Activated T-cell treated with anti-CD3 and anti-CD28 coated beads, Interleukin-2, amount 50 U/mL, for 1 hour (primary cell): ENCODE data around the gene TSSK6.
"Not testable (repeated sequence)": the region's sequence is repeated elsewhere in the genome, so short reads cannot be mapped to it uniquely, and the experiment has no call there.

Experiments
- DNase-seq: peaks from one replicate; pipeline ENCODE4 v3.0.0-alpha.2; 2020

Gene TSSK6

DNA sequence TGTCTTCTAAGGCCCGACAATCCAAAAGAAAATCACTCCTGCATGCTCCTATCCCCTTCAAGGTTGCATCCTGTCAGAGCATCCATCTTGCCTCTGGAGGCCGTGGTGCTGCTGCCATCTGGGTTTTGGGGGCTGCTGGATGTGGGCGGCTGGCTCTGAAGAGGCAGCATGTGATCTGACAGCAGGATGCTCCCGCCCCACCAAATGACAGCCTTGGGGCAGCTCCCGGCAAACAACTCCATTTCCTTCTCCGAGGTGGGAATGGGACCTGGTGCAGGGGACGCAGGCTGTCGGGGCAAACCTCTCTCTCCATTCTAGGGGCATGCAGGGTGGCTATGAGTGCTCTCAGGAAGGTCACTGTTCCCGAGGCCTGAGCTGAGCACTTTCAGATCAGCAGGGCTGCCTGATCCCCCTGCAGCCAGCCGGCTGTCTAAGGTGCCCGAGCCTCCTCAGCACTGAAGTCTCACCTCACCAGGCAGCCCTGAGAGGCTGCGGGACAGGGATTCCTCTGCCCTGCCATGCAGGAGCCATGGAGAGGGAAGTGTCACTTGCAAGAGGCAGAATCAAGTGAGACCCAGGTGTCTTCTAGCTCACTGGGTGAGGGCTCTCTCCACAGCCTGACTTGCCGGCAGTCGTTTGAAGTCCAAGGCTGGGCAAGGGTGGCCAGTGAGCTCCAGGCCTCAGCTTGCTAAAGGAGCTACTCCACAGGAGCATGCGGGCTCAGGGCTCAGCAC is 28.8 kb downstream of the TSSK6 start:
- no peak for DNase-seq

DNA sequence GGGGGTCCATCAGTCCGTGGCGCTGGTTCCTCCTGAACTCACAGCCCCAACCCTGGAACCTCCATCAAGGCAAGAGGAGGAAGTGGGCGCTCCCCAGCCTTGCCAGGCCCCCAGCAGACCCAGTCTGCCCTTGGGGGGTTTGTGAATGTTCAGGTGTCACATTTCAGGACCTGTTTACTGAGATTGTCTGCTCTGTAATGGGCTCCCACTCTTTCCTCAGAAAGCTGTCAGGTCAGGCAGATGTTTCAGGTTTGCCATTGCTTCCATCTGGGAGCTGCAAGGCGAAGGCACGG is 29.4 kb downstream of the TSSK6 start:
- DNase-seq, result no peak

- no peak for DNase-seq
Observed at GRCh38 chr19:19485161-19485997, 30.0 kb downstream of the TSSK6 start.

GRCh38 chr19:19482809-19483596 is 32.3 kb downstream of the TSSK6 start:
- DNase-seq, result no peak

DNA sequence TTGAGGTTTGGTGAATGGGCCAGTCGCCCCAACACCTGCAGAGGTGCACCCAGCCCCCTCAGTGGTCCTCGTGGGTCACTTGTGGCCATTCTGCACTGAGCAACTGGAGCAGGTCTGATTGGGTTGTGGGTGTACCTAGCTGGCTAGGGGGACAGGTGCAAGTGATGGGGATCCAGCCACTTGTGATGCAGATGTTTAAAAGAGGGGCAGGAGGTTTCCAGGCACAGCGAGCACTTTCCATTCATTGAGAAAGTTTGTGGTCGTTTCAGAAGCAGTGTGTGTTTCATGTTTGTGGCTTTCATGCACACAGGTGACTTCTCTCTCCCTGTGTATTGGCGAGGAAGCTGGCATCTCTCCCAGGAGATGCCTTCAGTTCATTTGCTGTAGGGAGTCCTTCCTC is 34.7 kb downstream of the TSSK6 start:
- no peak for DNase-seq

DNA sequence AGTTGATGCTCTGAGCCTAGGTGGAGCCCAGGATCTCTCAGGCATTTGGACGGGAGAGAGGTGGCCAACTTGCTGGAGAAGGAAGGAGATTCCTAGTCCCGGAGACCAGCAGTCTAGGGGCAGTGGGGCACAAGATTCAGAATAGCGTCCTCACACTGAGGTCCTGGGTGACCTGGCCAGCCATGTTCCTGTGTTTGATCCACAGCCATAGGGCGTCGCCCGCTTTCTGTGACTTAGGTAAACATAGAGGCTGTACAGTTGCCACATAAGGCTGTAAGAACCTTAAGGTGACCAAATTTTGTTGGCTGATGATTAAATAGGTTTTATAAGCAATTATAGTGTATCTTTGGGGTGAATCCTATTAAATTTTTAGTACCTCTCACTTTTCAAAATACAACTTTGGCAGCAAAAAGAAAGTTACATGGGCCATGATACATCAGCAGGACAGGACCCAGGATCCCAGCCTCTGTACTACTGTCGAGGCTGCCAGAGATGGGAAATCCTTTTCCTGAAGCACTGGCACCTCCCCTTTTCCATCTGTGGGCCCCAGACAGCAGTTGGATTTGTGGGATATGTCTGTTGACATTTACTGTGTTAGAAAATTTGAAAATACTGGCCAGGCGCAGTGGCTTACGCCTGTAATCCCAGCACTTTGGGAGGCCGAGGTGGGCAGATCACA is 37.5 kb downstream of the TSSK6 start:
- no peak for DNase-seq

- DNase-seq, result no peak
Observed at GRCh38 chr19:19475849-19476828, 39.2 kb downstream of the TSSK6 start.

DNA sequence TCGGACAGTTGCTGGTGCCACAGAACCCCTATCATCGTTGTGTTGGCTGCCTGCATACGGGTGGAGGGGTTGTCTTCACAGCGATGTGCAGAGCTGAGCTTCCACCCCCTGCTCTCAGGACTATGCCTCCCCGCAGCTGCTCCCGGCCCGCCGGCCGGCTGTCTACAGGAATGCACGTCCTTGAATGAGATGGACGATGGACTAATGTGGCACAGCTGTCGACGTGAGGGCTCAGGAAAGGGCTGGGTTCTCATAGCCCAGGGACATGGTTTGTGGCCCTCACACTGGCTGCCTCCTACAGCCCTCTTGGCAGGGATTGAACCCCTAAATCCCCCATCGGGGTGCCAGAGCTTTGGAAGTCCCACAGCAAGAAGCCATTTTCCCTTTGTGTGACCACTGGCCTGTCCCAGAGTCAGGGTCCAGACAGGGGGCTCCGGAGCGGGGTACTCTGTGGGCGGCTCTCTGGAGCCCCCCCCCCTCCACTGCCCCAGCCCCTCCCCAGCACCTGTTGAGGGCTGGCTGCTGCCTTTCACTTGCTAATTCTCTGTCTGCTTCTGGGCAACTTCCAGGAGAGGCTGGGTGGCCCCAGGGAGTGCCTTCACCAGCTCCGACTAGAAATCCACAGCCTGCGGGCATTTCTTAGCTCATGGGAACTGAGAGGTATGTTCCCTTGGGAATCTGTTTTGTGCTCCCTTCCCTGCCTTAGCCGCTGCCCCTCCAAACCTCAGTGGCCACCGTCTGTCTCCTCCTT is 40.2 kb downstream of the TSSK6 start:
- DNase-seq, result no peak

DNA sequence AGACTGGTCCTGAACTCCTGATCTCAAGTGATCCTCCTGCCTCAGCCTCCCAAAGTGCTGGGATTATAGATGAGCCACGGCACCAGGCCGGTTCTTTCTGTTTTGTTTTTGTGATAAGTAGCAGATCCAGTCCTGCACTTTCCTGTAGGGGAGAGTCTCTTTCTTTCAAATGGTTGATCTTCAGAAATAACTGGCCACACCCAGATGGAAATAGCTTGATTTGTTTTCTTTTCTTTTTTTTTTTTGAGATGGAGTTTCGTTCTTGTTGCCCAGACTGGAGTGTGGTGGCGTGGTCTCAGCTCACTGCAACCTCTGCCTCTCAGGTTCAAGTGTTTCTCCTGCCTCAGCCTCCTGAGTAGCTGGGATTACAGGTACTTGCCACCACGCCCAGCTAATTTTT is 43.2 kb downstream of the TSSK6 start:
- not testable (repeated sequence) for DNase-seq

- no peak for DNase-seq
Observed at GRCh38 chr19:19471682-19472081, 43.7 kb downstream of the TSSK6 start.

DNA sequence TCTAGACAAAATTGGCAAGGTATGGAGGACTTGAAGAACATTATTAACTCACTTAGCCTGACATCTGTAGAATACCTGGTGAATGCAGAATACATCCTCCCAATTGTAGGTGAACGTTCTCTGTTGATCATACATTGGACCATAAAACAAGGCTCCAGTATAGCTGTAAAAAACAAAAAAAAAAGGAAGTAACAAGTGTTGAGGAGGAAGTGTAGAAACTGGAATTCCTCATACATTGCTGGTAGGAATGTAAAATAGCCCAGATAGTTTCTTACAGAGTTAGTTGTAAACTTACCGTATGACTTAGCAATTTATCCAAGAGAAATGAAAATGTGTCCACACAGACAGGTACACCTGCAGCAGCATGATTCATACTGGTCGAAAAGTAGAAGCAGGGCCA is 44.8 kb downstream of the TSSK6 start:
- no peak for DNase-seq

DNA sequence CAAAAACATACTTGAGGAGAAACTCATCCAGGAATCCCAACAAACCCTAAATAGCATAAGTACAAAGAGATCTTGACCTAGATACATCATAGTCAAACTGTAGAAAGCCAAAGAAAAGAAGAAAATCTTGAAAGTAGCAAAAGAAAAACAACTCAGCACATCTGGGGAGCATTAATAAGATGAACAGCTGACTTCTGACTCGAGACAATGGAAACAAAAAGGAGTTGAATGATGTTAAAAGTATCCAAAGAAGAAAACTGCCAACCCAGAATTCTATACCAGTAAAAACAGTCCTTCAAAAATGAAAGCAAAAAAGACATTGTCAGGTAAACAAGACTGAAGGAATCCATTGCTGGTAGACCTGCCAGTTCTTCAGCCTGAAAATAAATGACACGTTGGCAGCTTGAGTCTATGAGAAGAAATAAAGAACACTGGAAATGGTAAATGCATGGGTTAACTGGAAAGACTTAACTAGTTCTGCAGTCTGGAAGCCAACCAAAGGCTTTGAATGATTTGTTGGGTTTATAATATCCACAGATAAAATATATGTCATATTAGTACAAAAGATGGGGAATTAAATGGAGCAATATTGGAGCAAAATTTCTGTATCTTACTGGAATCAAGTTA is 46.8 kb downstream of the TSSK6 start:
- no peak for DNase-seq

DNA sequence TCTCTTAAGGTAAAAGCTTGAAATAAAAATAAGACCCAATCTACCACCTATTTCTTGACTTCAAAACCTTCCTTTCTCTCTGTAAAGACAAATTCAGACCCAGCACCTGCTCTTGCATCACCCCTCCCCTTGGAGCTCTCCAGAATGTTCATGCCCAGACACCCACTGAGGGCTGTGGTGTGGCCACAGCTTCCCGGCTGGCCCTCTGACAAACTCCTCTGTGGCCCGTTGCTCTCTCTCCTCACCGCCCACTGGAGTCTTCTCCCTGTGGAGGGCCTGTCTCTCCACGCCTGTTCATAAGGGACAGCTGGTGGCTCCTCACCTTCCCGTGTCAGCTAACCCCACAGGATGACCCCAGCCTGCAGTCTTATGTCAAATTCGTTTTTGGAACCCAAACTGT is 49.1 kb downstream of the TSSK6 start:
- no peak for DNase-seq

- no peak for DNase-seq
Observed at GRCh38 chr19:19465436-19466070, 49.8 kb downstream of the TSSK6 start.

- DNase-seq, result no peak
Observed at GRCh38 chr19:19464339-19465098, 50.8 kb downstream of the TSSK6 start.
